K562 (cell line): ENCODE measurements around the gene UGT1A5. TPM values are rescaled to one million over a fixed set of nuclear protein-coding genes. Genes with fewer than 3 reads are reported as not detected.

ENCODE experiments used
- ARID3B ChIP-seq: fragments of 250-450 bp; sonication (Bioruptor Pico); IDR thresholded peaks from 2 replicates; pipeline ENCODE4 v1.4.0; 2020; ENCODE audit warnings: borderline replicate concordance
- FOXM1 ChIP-seq, 2 experiments: fragments of 450-650 bp in 1 of 2; sonication (generic) in 1 of 2; formaldehyde crosslinking in 1 of 2; IDR thresholded peaks; 2 replicates each; pipeline versions ENCODE4 v1.6.1 to v1.9.0; 2017 to 2022; ENCODE audit warnings: low read depth in 2 of 2, mild to moderate bottlenecking in 2 of 2, missing genetic modification reagents in 1 of 2, moderate library complexity in 1 of 2
- HBP1 ChIP-seq: fragments of 450-650 bp; formaldehyde crosslinking; IDR thresholded peaks from 2 replicates; pipeline ENCODE4 v1.4.0; 2022; ENCODE audit warnings: missing genetic modification characterization
- KDM5B ChIP-seq: fragments of 200-600 bp; sonication (generic); IDR thresholded peaks from 2 replicates; pipeline ENCODE4 v1.6.1; 2012; ENCODE audit warnings: low read depth, mild to moderate bottlenecking, moderate library complexity, low read length, control low read depth, inconsistent platforms; ENCODE audit not compliant: insufficient replicate concordance
- KLF13 ChIP-seq: fragments of 450-650 bp; IDR thresholded peaks from 2 replicates; pipeline ENCODE4 v1.6.1; 2016; ENCODE audit warnings: missing genetic modification characterization, low read depth, mild to moderate bottlenecking, missing compliant biosample characterization, moderate library complexity, borderline replicate concordance
- MAFK ChIP-seq: IDR thresholded peaks from 2 replicates; pipeline ENCODE4 v1.6.1; 2011; ENCODE audit warnings: low read length, improper control_type of control experiment
- MBD1 ChIP-seq: fragments of 250-450 bp; sonication (Bioruptor Pico); IDR thresholded peaks from 2 replicates; pipeline ENCODE4 v1.8.0; 2022; ENCODE audit warnings: inconsistent platforms
- REST ChIP-seq, 2 experiments: fragments of 450-650 bp; formaldehyde crosslinking in 1 of 2; IDR thresholded peaks; 2 replicates each; pipeline versions ENCODE4 v1.4.0 to v1.6.1; 2014 to 2020; ENCODE audit warnings: mild to moderate bottlenecking in 2 of 2, borderline replicate concordance in 1 of 2, low read depth in 1 of 2
- SIN3A ChIP-seq, 2 experiments: fragments of 150-350 bp in 1 of 2; IDR thresholded peaks; 2 replicates each; pipeline ENCODE4 v1.6.1; 2011 to 2016; ENCODE audit warnings: borderline replicate concordance in 2 of 2, low read depth in 2 of 2, low read length in 2 of 2, mild to moderate bottlenecking in 2 of 2, moderate library complexity in 2 of 2; ENCODE audit not compliant: control insufficient read depth in 1 of 2
- ZNF124 ChIP-seq: sonication (generic); formaldehyde crosslinking; IDR thresholded peaks from 2 replicates; pipeline ENCODE4 v1.8.1; 2022; ENCODE audit warnings: missing genetic modification reagents
- polyA plus RNA-seq, 8 experiments: library from polyadenylated mRNA; depleted of rRNA in 4 of 8; stranded (reverse) in 5 of 8; unstranded in 3 of 8; fragments of >200 nt; fragmentation: Nextera tagmentation in 2 of 8; fragmentation: Illumina TruSeq in 1 of 8; extraction: Ambion mirVana in 2 of 8; extraction: Trizol in 1 of 8; gene quantifications; 2 replicates each; pipeline versions ENCODE4 v1.2.1 to v1.2.3, GENCODE V29; 2011 to 2014; ENCODE audit warnings: inconsistent platforms in 1 of 8, missing spikeins in 1 of 8
- total RNA-seq, 7 experiments: library from RNA; depleted of rRNA in 6 of 7; stranded (reverse); fragments of >200 nt in 6 of 7; fragmentation: Illumina TruSeq in 2 of 7; extraction: Trizol in 2 of 7; gene quantifications; 2 replicates each; pipeline versions ENCODE4 v1.2.1 to v1.2.3, GENCODE V29; 2011 to 2021; ENCODE audit warnings: low replicate concordance in 1 of 7

UGT1A5 gene
- total and polyA plus RNA-seq, 9 of the 15 experiments (the other 6 are each of a cell fraction or from before 2014, with no cell fraction given): not detected

- TF ChIP-seq SIN3A (IDR thresholded peaks at IDR 0.05; ENCODE audit: borderline replicate concordance in 2 of 2, control insufficient read depth in 1 of 2, low read depth in 2 of 2, low read length in 2 of 2) (no peak), REST (IDR thresholded peaks at IDR 0.05; ENCODE audit: borderline replicate concordance) (no peak; the same call in 1 of the 2 replicates), REST (CRISPR knock-in tag; IDR thresholded peaks at IDR 0.05; ENCODE audit: low read depth) (no peak), FOXM1 (IDR thresholded peaks at IDR 0.05; ENCODE audit: low read depth) (peak; percentile 81), FOXM1 (CRISPR knock-in tag; IDR thresholded peaks at IDR 0.05; ENCODE audit: low read depth) (no peak), ZNF124 (no peak), MBD1 (CRISPR knock-in tag) (no peak), KDM5B (no peak), KLF13 (tag) (no peak), MAFK (peak; percentile 88), HBP1 (CRISPR knock-in tag) (no peak), ARID3B (CRISPR knock-in tag) (no peak)
- TF ChIP-seq, all 486 proteins: peak for 61
These were observed 12.6 kb upstream of the UGT1A5 start (continued) for GRCh38 chr2:233700028-233700635.
